Measurements from ENCODE around the gene BRAF.
"Not testable (repeated sequence)": the region's sequence is repeated elsewhere in the genome, so short reads cannot be mapped to it uniquely, and the experiment has no call there.

BRAF gene

GRCh38 chr7:140924821-140925421 lies at the start of gene BRAF:
Gene BRAF (minus strand): TSS chr7:140924929. CDS start chr7:140924703, 226 bp downstream.
- DNase-seq = peak; percentile 88

GRCh38 chr7:140972876-140973829 lies 48.4 kb upstream of the BRAF start:
- DNase-seq = no peak

GRCh38 chr7:140972344-140972743 lies 47.6 kb upstream of the BRAF start:
- no peak for DNase-seq

GRCh38 chr7:140967438-140967837 lies 42.7 kb upstream of the BRAF start:
- no peak for DNase-seq

- DNase-seq = no peak
Measured at GRCh38 chr7:140966561-140967233, 42.0 kb upstream of the BRAF start.

- no peak for DNase-seq
Measured at GRCh38 chr7:140961117-140961516, 36.4 kb upstream of the BRAF start.

GRCh38 chr7:140956997-140957396 lies 32.3 kb upstream of the BRAF start:
- DNase-seq = not testable (repeated sequence)

- DNase-seq = no peak
Measured at GRCh38 chr7:140945940-140946339, 21.2 kb upstream of the BRAF start.

- DNase-seq = not testable (repeated sequence)
Measured at GRCh38 chr7:140942242-140942641, 17.5 kb upstream of the BRAF start.

GRCh38 chr7:140940898-140941297 lies 16.2 kb upstream of the BRAF start:
- DNase-seq = no peak

GRCh38 chr7:140937702-140938264 lies 13.1 kb upstream of the BRAF start:
- no peak for DNase-seq

GRCh38 chr7:140928491-140929309 lies 4.0 kb upstream of the BRAF start:
- DNase-seq = no peak

GRCh38 chr7:140927945-140928344 lies 3.2 kb upstream of the BRAF start:
- not testable (repeated sequence) for DNase-seq

GRCh38 chr7:140927351-140927750 lies 2.6 kb upstream of the BRAF start:
- no peak for DNase-seq

GRCh38 chr7:140926021-140926817 lies 1.5 kb upstream of the BRAF start:
- no peak for DNase-seq

- DNase-seq = peak; percentile 86
Measured at GRCh38 chr7:140924019-140924820, 509 bp downstream of the BRAF start.

GRCh38 chr7:140923358-140924006 lies 1.2 kb downstream of the BRAF start:
- no peak for DNase-seq

- no peak for DNase-seq
Measured at GRCh38 chr7:140922741-140923345, 1.9 kb downstream of the BRAF start.

GRCh38 chr7:140920745-140921144 lies 4.0 kb downstream of the BRAF start:
- no peak for DNase-seq

- DNase-seq = no peak
Measured at GRCh38 chr7:140918236-140918635, 6.5 kb downstream of the BRAF start.

All from NK-92 treated with Interleukin-12 subunit alpha and Interleukin-12 subunit beta, amount 100 ng/mL, for 24 hours (cell line).